Hepatocyte (in vitro differentiated cells): ENCODE measurements around the gene SRRT. TPM values are rescaled to one million over a fixed set of nuclear protein-coding genes. Genes with fewer than 3 reads are reported as not detected.

Experiments
- DNase-seq: peaks from one replicate; pipeline ENCODE4 v3.0.0-alpha.2; 2016; ENCODE audit warnings: low spot score
- H2AFZ ChIP-seq: fragments of 200-600 bp; sonication (generic); 2 replicates; pipeline ENCODE4 v1.6.0; 2016; ENCODE audit warnings: antibody characterized with exemption, mild to moderate bottlenecking
- H3K27ac ChIP-seq: fragments of 200-600 bp; sonication (generic); 2 replicates; pipeline ENCODE4 v1.5.1; 2016; ENCODE audit warnings: mild to moderate bottlenecking
- H3K27me3 ChIP-seq: fragments of 200-600 bp; sonication (generic); 2 replicates; pipeline ENCODE4 v1.6.1; 2016
- H3K36me3 ChIP-seq: fragments of 200-600 bp; sonication (generic); replicated peaks from 2 replicates; pipeline ENCODE4 v1.5.1; 2016; ENCODE audit warnings: low read depth; ENCODE audit not compliant: insufficient read depth
- H3K4me1 ChIP-seq: fragments of 200-600 bp; sonication (generic); 2 replicates; pipeline ENCODE4 v1.5.1; 2016; ENCODE audit warnings: mild to moderate bottlenecking, moderate library complexity; ENCODE audit not compliant: insufficient read depth
- H3K4me2 ChIP-seq: fragments of 200-600 bp; sonication (generic); 2 replicates; pipeline ENCODE4 v1.6.0; 2016
- H3K4me3 ChIP-seq: fragments of 200-600 bp; sonication (generic); 2 replicates; pipeline ENCODE4 v1.5.1; 2016; ENCODE audit warnings: mild to moderate bottlenecking
- H3K79me2 ChIP-seq: fragments of 200-600 bp; sonication (generic); 2 replicates; pipeline ENCODE4 v1.6.0; 2017; ENCODE audit warnings: mild to moderate bottlenecking
- H3K9me2 ChIP-seq: fragments of 200-600 bp; sonication (generic); replicated peaks from 2 replicates; pipeline ENCODE4 v1.6.0; 2017; ENCODE audit warnings: mild to moderate bottlenecking; ENCODE audit not compliant: insufficient read depth
- H3K9me3 ChIP-seq: fragments of 200-600 bp; sonication (generic); 2 replicates; pipeline ENCODE4 v1.5.1; 2016; ENCODE audit warnings: low read depth, mild to moderate bottlenecking
- H4K20me1 ChIP-seq: fragments of 200-600 bp; sonication (generic); 2 replicates; pipeline ENCODE4 v1.6.0; 2016; ENCODE audit warnings: mild to moderate bottlenecking; ENCODE audit not compliant: insufficient read depth, poor library complexity, severe bottlenecking
- EZH2 ChIP-seq: fragments of 200-600 bp; sonication (generic); IDR thresholded peaks from 2 replicates; pipeline ENCODE4 v1.6.1; 2016; ENCODE audit warnings: antibody characterized with exemption, mild to moderate bottlenecking, borderline replicate concordance
- EZH2phosphoT487 ChIP-seq: fragments of 200-600 bp; sonication (generic); IDR thresholded peaks from one replicate; pipeline ENCODE4 v1.6.1; 2018; ENCODE audit warnings: antibody characterized with exemption, mild to moderate bottlenecking, low read depth, moderate library complexity; ENCODE audit not compliant: unreplicated experiment, severe bottlenecking
- WGBS: methylation state at CpG from one replicate; pipeline ENCODE4 v1.1.6; 2016; ENCODE audit warnings: low lambda C conversion rate; ENCODE audit errors: missing lambda C conversion rate; 5-methylcytosine and 5-hydroxymethylcytosine counted together
- polyA plus RNA-seq: library from polyadenylated mRNA; unstranded; fragments of >200 nt; fragmentation: Nextera tagmentation; extraction: Ambion mirVana; gene quantifications from 2 replicates; pipeline ENCODE4 v1.2.1, GENCODE V29; 2016
- total RNA-seq: library from RNA; depleted of rRNA; stranded (reverse); fragments of >200 nt; gene quantifications from 2 replicates; pipeline ENCODE4 v1.2.3, GENCODE V29; 2014
- TF ChIP-seq, protein P1 (sequence below): fragments of 200-600 bp; sonication (generic); IDR thresholded peaks from 2 replicates; pipeline ENCODE4 v1.5.1; 2016; ENCODE audit warnings: antibody characterized with exemption, mild to moderate bottlenecking; ENCODE audit not compliant: poor library complexity

The SRRT gene
- total and polyA plus RNA-seq, 2 experiments from 2014 or later, result 49.1 to 91.7 TPM

GRCh38 chr7:100882785-100883526 is 8.1 kb downstream of the SRRT start:
- H3K9me2 ChIP-seq, result no peaks in the 10 kb centered on the region
- H3K4me2 ChIP-seq, result no peak overlapping the region
- H2AFZ ChIP-seq, result no peak overlapping the region
- no peak for DNase-seq
- H3K27me3 ChIP-seq, result no peaks in the 10 kb centered on the region
- H4K20me1 ChIP-seq, result peaks cover 42% of the 10 kb centered on the region
- peaks cover 5% of the 10 kb centered on the region for H3K4me1 ChIP-seq
- WGBS, result 96% methylated on average over 24 of the region's 24 CpGs
- TF ChIP-seq, protein P1, sequence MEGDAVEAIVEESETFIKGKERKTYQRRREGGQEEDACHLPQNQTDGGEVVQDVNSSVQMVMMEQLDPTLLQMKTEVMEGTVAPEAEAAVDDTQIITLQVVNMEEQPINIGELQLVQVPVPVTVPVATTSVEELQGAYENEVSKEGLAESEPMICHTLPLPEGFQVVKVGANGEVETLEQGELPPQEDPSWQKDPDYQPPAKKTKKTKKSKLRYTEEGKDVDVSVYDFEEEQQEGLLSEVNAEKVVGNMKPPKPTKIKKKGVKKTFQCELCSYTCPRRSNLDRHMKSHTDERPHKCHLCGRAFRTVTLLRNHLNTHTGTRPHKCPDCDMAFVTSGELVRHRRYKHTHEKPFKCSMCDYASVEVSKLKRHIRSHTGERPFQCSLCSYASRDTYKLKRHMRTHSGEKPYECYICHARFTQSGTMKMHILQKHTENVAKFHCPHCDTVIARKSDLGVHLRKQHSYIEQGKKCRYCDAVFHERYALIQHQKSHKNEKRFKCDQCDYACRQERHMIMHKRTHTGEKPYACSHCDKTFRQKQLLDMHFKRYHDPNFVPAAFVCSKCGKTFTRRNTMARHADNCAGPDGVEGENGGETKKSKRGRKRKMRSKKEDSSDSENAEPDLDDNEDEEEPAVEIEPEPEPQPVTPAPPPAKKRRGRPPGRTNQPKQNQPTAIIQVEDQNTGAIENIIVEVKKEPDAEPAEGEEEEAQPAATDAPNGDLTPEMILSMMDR, result no peak
- TF ChIP-seq EZH2 (no peak), EZH2phosphoT487 (no peak)
- no peaks in the 10 kb centered on the region for H3K9me3 ChIP-seq
- H3K36me3 ChIP-seq, result no peaks in the 10 kb centered on the region
- H3K4me3 ChIP-seq, result no peak overlapping the region
- peaks cover 74% of the 10 kb centered on the region for H3K79me2 ChIP-seq
- H3K27ac ChIP-seq, result no peak overlapping the region

DNA sequence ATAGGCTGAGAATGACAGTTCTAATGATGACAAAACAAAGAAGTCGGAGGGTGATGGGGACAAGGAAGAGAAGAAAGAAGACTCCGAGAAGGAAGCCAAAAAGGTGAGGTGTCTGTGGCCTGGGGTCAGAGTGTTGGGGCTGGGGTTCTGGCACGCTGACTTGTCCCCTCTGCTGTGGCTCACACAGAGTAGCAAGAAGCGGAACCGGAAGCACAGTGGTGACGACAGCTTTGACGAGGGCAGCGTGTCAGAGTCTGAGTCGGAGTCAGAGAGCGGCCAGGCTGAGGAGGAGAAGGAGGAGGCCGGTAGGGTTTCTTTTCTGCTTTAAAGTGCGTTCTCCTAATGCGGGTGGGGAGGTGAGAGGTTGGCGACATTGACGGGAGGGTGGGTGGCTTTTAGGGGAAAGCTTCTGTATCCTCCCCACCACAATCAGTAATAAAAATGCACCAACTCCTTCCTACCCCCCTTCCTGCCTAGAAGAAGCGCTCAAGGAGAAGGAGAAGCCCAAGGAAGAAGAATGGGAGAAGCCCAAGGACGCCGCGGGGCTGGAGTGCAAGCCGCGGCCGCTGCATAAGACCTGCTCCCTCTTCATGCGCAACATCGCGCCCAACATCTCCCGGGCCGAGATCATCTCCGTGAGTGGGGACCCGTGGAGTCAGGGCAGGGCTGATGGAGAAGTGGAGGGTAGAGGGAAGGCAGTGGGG is 10.0 kb downstream of the SRRT start:
- Histone ChIP-seq H3K27me3 (no peaks in the 10 kb centered on the region), H2AFZ (no peak overlapping the region), H3K36me3 (no peaks in the 10 kb centered on the region), H4K20me1 (peaks cover 23% of the 10 kb centered on the region), H3K27ac (no peak overlapping the region), H3K4me2 (no peak overlapping the region), H3K9me3 (no peaks in the 10 kb centered on the region), H3K4me1 (peaks cover 12% of the 10 kb centered on the region), H3K79me2 (peaks cover 66% of the 10 kb centered on the region), H3K9me2 (no peaks in the 10 kb centered on the region), H3K4me3 (no peak overlapping the region)
- TF ChIP-seq EZH2, result no peak
- TF ChIP-seq, protein P1, result no peak
- no peak for TF ChIP-seq EZH2phosphoT487
- DNase-seq, result no peak
- WGBS, result 95% methylated on average over 28 of the region's 29 CpGs

- no peaks in the 10 kb centered on the region for H3K27me3 ChIP-seq
- no peaks in the 10 kb centered on the region for H3K9me3 ChIP-seq
- no peaks in the 10 kb centered on the region for H3K9me2 ChIP-seq
- H4K20me1 ChIP-seq, result peaks cover 16% of the 10 kb centered on the region
- H3K4me3 ChIP-seq, result no peak overlapping the region
- H3K4me1 ChIP-seq, result peaks cover 16% of the 10 kb centered on the region
- DNase-seq, result no peak
- TF ChIP-seq EZH2, result no peak
- TF ChIP-seq, protein P1, result no peak
- peaks cover 59% of the 10 kb centered on the region for H3K79me2 ChIP-seq
- 78% methylated on average over 22 of the region's 22 CpGs for WGBS
- no peaks in the 10 kb centered on the region for H3K36me3 ChIP-seq
- H2AFZ ChIP-seq, result no peak overlapping the region
- no peak overlapping the region for H3K27ac ChIP-seq
- H3K4me2 ChIP-seq, result no peak overlapping the region
Observed at GRCh38 chr7:100885440-100886141, 10.7 kb downstream of the SRRT start.
